Measurements from ENCODE around the gene SLC17A3. TPM values are rescaled to one million over a fixed set of nuclear protein-coding genes. Genes with fewer than 3 reads are reported as not detected.

The SLC17A3 gene
- total and polyA plus RNA-seq, 9 of the 15 experiments (the other 6 are each of a cell fraction or from before 2014, with no cell fraction given), result 0.04 to 0.08 TPM; not detected in 7

DNA sequence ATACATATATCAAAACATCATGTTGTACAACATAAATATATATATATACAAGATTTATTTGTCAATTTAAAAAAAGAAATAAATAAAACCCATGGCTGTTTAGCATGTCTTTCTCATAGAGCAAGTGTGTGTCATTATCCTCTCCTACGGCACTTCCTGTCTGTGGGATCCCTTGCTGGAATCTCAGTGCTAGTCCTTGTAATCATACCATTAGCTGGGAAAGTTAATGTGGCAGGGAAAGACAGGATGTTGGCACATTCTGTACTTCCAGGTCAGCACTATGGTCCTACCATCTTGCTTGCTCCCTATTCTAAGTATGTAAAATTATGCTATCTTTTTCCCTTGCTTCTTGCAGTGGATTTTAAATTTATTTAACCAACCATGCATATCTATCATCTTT lies 9.5 kb upstream of the SLC17A3 start:
- ATAC-seq (no peak), DNase-seq (ENCODE audit: extremely low read depth in 1 of 4, low spot score in 3 of 4) (no peak), FAIRE-seq (no peak)
- CTCF ChIA-PET (ENCODE audit: low intra/inter-chr PET ratio), result no interaction called here
- Histone ChIP-seq H3K4me3 (no peak overlapping the region), H3K4me1 (replicated peaks in 1 of 2; ENCODE audit: control insufficient read depth in 2 of 2, insufficient read depth in 2 of 2, low read length in 2 of 2) (peaks cover 0 to 5% of the 10 kb centered on the region in 2 experiments; a peak in 1 of 5 replicates), H3K27ac (ENCODE audit: extremely low read depth, low read depth, low read length) (no peak overlapping the region), H4K20me1 (replicated peaks; ENCODE audit: control insufficient read depth, insufficient read depth, low read length) (no peaks in the 10 kb centered on the region), H3K36me3 (ENCODE audit: control insufficient read depth, insufficient read depth, low read length) (no peaks in the 10 kb centered on the region), H3K9me3 (replicated peaks; ENCODE audit: control insufficient read depth, insufficient read depth, low read depth, low read length) (no peaks in the 10 kb centered on the region), H3K27me3 (ENCODE audit: control insufficient read depth in 2 of 2, insufficient read depth in 2 of 2, low read length in 2 of 2) (no peaks in the 10 kb centered on the region), H3K9ac (ENCODE audit: insufficient read depth in 1 of 2, low read depth in 2 of 2, low read length in 2 of 2) (no peak overlapping the region), H3K79me2 (ENCODE audit: control insufficient read depth, insufficient read depth, low read length) (no peaks in the 10 kb centered on the region), H3K9me1 (ENCODE audit: control insufficient read depth, insufficient read depth, low read length) (no peaks in the 10 kb centered on the region), H2AFZ (ENCODE audit: low read depth, low read length) (no peak overlapping the region), H3K4me2 (ENCODE audit: insufficient read depth, low read length) (no peak overlapping the region)
- intact Hi-C loops (cut with micrococcal nuclease) (no loop called here), in situ Hi-C loops (cut with MboI) (no loop called here)
- TF ChIP-seq ZNF766 (CRISPR knock-in tag; conservative IDR thresholded peaks at IDR 0.05) (no peak), STAG1 (CRISPR knock-in tag; IDR thresholded peaks at IDR 0.05; ENCODE audit: borderline replicate concordance) (no peak), SAFB (IDR thresholded peaks at IDR 0.05; ENCODE audit: borderline replicate concordance, low read depth, low read length) (no peak), MYC (IDR thresholded peaks at IDR 0.05; ENCODE audit: low read depth, low read length) (no peak), MYC (CRISPR knock-in tag; IDR thresholded peaks at IDR 0.05; ENCODE audit: borderline replicate concordance, low read depth) (no peak)
- TF ChIP-seq, protein P1, sequence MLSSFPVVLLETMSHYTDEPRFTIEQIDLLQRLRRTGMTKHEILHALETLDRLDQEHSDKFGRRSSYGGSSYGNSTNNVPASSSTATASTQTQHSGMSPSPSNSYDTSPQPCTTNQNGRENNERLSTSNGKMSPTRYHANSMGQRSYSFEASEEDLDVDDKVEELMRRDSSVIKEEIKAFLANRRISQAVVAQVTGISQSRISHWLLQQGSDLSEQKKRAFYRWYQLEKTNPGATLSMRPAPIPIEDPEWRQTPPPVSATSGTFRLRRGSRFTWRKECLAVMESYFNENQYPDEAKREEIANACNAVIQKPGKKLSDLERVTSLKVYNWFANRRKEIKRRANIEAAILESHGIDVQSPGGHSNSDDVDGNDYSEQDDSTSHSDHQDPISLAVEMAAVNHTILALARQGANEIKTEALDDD (IDR thresholded peaks at IDR 0.05), result no peak
- BruUV-seq (replicated peaks), result no TSS peak
- 50% methylated on average over 1 of the region's 1 CpG for WGBS (ENCODE audit: insufficient coverage, low coverage, missing lambda C conversion rate)
- POLR2A ChIA-PET, result no interaction called here
